Mucosa of descending colon (tissue), 3 donors: ENCODE results near the gene CCDC28A. TPM values are rescaled to one million over a fixed set of nuclear protein-coding genes. Genes with fewer than 3 reads are reported as not detected.

Experiments
- ATAC-seq: fragments of 200-7000 bp; cut with Tn5 transposase; one replicate; pipeline ENCODE4 v1.9.1; 2020; ENCODE audit warnings: mild to moderate bottlenecking, moderate library complexity
- DNase-seq, 3 donors: peaks; one replicate each; pipeline ENCODE4 v3.0.0-alpha.2; 2020
- H3K36me3 ChIP-seq: fragments of 200-600 bp; one replicate; pipeline ENCODE4 v1.8.0; 2021; ENCODE audit warnings: low read depth, mild to moderate bottlenecking
- H3K4me1 ChIP-seq: fragments of 200-600 bp; one replicate; pipeline ENCODE4 v1.8.0; 2021; ENCODE audit warnings: low read depth, mild to moderate bottlenecking
- H3K4me3 ChIP-seq: fragments of 200-600 bp; one replicate; pipeline ENCODE4 v1.8.0; 2021; ENCODE audit warnings: mild to moderate bottlenecking
- H3K9me3 ChIP-seq: fragments of 200-600 bp; one replicate; pipeline ENCODE4 v1.8.0; 2021; ENCODE audit warnings: mild to moderate bottlenecking
- CTCF ChIP-seq: fragments of 200-600 bp; IDR thresholded peaks from one replicate; pipeline ENCODE4 v1.8.0; 2022; ENCODE audit warnings: antibody characterized with exemption, mild to moderate bottlenecking
- intact Hi-C, 2 donors: fragments of 100-400 bp; cut with DNase I in 1 of 2; cut with micrococcal nuclease in 1 of 2; formaldehyde crosslinking; loops; one replicate each; pipeline versions ENCODE4 v1.11.0 to v1.11.1; 2022; cut with DNase I, micrococcal nuclease
- total RNA-seq, 3 donors: library from RNA; stranded (reverse); fragmentation: NEBNext Ultra II Directional in 2 of 3; extraction: Animal tissue kit (Norgen Biotek cat#: 25700) in 2 of 3; gene quantifications; one replicate each; pipeline versions ENCODE4 v1.2.1 to v1.2.4, GENCODE V29; 2021 to 2023
- donor health status: DM: no; HTN: no; CAD: no; lungs with moderate emphysema.
- donor health status: DM: no; HTN: no; CAD: no.
- donor health status: DM: no; HTN: yes; CAD: no.

CCDC28A gene
- total RNA-seq, 3 donors from 2014 or later, result 16.1 to 29.8 (median 24.0) TPM

- H3K9me3 ChIP-seq, result no peaks in the 10 kb centered on the region
- H3K4me1 ChIP-seq, result no peaks in the 10 kb centered on the region
- intact Hi-C loops, result no loop called here
- TF ChIP-seq CTCF, result no peak
- no peaks in the 10 kb centered on the region for H3K36me3 ChIP-seq
- ATAC-seq, result no peak
- H3K4me3 ChIP-seq, result no peak overlapping the region
- no peak for DNase-seq
Observed at GRCh38 chr6:138803331-138803730, 29.8 kb downstream of the CCDC28A start.

GRCh38 chr6:138803861-138804260 lies 30.3 kb downstream of the CCDC28A start:
- DNase-seq (no peak), ATAC-seq (no peak)
- TF ChIP-seq CTCF, result no peak
- intact Hi-C loops, result no loop called here
- Histone ChIP-seq H3K4me1 (no peaks in the 10 kb centered on the region), H3K9me3 (no peaks in the 10 kb centered on the region), H3K36me3 (no peaks in the 10 kb centered on the region), H3K4me3 (no peak overlapping the region)

GRCh38 chr6:138805016-138805765 lies 31.6 kb downstream of the CCDC28A start:
- ATAC-seq (no peak), DNase-seq (no peak)

GRCh38 chr6:138806889-138807288 lies 33.3 kb downstream of the CCDC28A start:
- no peak for TF ChIP-seq CTCF
- Histone ChIP-seq H3K4me1 (no peaks in the 10 kb centered on the region), H3K36me3 (no peaks in the 10 kb centered on the region), H3K4me3 (no peak overlapping the region), H3K9me3 (no peaks in the 10 kb centered on the region)
- intact Hi-C loops, result no loop called here
- ATAC-seq (no peak), DNase-seq (no peak)

More at GRCh38 chr6:138805016-138805765, 31.6 kb downstream of the CCDC28A start:
- intact Hi-C loops, result no loop called here
- no peaks in the 10 kb centered on the region for H3K36me3 ChIP-seq
- no peaks in the 10 kb centered on the region for H3K4me1 ChIP-seq
- TF ChIP-seq CTCF, result no peak
- H3K4me3 ChIP-seq, result no peak overlapping the region
- H3K9me3 ChIP-seq, result no peaks in the 10 kb centered on the region

GRCh38 chr6:138809677-138810076 lies 36.1 kb downstream of the CCDC28A start:
- intact Hi-C loops, result loop anchor here in 1 of 2 donors (10.0 kb wide), 1 partner anchor 555 kb away; no protein-coding TSS in a partner anchor
- Histone ChIP-seq H3K4me1 (no peaks in the 10 kb centered on the region), H3K4me3 (no peak overlapping the region), H3K36me3 (no peaks in the 10 kb centered on the region), H3K9me3 (no peaks in the 10 kb centered on the region)
- DNase-seq (no peak), ATAC-seq (no peak)
- no peak for TF ChIP-seq CTCF
